CD4-positive, alpha-beta T cell treated with Interleukin-17A for 4 hours (primary cell): ENCODE data around the gene BCAR1.
"Not testable (repeated sequence)": the region's sequence is repeated elsewhere in the genome, so short reads cannot be mapped to it uniquely, and the experiment has no call there.

Experiments used
- DNase-seq: peaks from one replicate; pipeline ENCODE4 v3.0.0-alpha.2; 2020; ENCODE audit warnings: mixed read lengths

BCAR1 gene

GRCh38 chr16:75271441-75272096, 20.1 kb upstream of the BCAR1 start:
- DNase-seq = no peak

- DNase-seq = not testable (repeated sequence)
Observed at GRCh38 chr16:75269358-75269757, 17.9 kb upstream of the BCAR1 start.

- no peak for DNase-seq
Observed at GRCh38 chr16:75267631-75268264, 16.3 kb upstream of the BCAR1 start.

GRCh38 chr16:75266738-75267630, 15.6 kb upstream of the BCAR1 start:
- DNase-seq = no peak

- DNase-seq = no peak
Observed at GRCh38 chr16:75265911-75266701, 14.7 kb upstream of the BCAR1 start.

GRCh38 chr16:75264999-75265910, 13.8 kb upstream of the BCAR1 start:
- no peak for DNase-seq

- DNase-seq = no peak
Observed at GRCh38 chr16:75264457-75264998, 13.1 kb upstream of the BCAR1 start.

- no peak for DNase-seq
Observed at GRCh38 chr16:75263963-75264445, 12.6 kb upstream of the BCAR1 start.

GRCh38 chr16:75263291-75263962, 12.0 kb upstream of the BCAR1 start:
- DNase-seq = no peak

GRCh38 chr16:75262800-75263127, 11.3 kb upstream of the BCAR1 start:
- no peak for DNase-seq

GRCh38 chr16:75262104-75262799, 10.8 kb upstream of the BCAR1 start:
- DNase-seq = no peak

- no peak for DNase-seq
Observed at GRCh38 chr16:75261590-75262078, 10.2 kb upstream of the BCAR1 start.

GRCh38 chr16:75260851-75261589, 9.6 kb upstream of the BCAR1 start:
- no peak for DNase-seq

- no peak for DNase-seq
Observed at GRCh38 chr16:75258807-75259141, 7.3 kb upstream of the BCAR1 start.

GRCh38 chr16:75257886-75258806, 6.7 kb upstream of the BCAR1 start:
- DNase-seq = no peak

GRCh38 chr16:75256696-75257343, 5.4 kb upstream of the BCAR1 start:
- no peak for DNase-seq

GRCh38 chr16:75256059-75256571, 4.7 kb upstream of the BCAR1 start:
- no peak for DNase-seq
